Liver (tissue), 9 donors: ENCODE results near the gene NFAT5. TPM values are rescaled to one million over a fixed set of nuclear protein-coding genes. Genes with fewer than 3 reads are reported as not detected.

Experiments used
- DNase-seq: peaks from one replicate; pipeline ENCODE4 v3.0.0-alpha.2; 2017; ENCODE audit warnings: low spot score
- H3K27ac ChIP-seq, 2 donors: one replicate each; pipeline ENCODE4 v1.7.0; 2013; ENCODE audit warnings: inconsistent platforms in 2 of 2, low read length in 2 of 2, control low read depth in 1 of 2, low read depth in 1 of 2, mild to moderate bottlenecking in 1 of 2
- H3K27me3 ChIP-seq, 4 donors: one replicate each; pipeline versions ENCODE4 v1.6.1 to v1.7.0; 2013; ENCODE audit warnings: low read length in 3 of 4, inconsistent platforms in 1 of 4, mild to moderate bottlenecking in 1 of 4, moderate library complexity in 1 of 4; ENCODE audit not compliant: control insufficient read depth in 4 of 4, insufficient read depth in 4 of 4
- H3K36me3 ChIP-seq, 4 donors: one replicate each; pipeline versions ENCODE4 v1.6.1 to v1.7.0; 2013; ENCODE audit warnings: low read length in 3 of 4, mild to moderate bottlenecking in 3 of 4, low read depth in 1 of 4, moderate library complexity in 1 of 4; ENCODE audit not compliant: control insufficient read depth in 4 of 4, insufficient read depth in 3 of 4
- H3K4me1 ChIP-seq, 4 donors: one replicate each; pipeline versions ENCODE4 v1.6.1 to v1.7.0; 2013; ENCODE audit warnings: low read length in 3 of 4, mild to moderate bottlenecking in 3 of 4, moderate library complexity in 1 of 4; ENCODE audit not compliant: control insufficient read depth in 4 of 4, insufficient read depth in 4 of 4
- H3K4me3 ChIP-seq, 3 donors: one replicate each; pipeline versions ENCODE4 v1.6.1 to v1.7.0; 2013; ENCODE audit warnings: low read length in 3 of 3, control low read depth in 1 of 3, low read depth in 1 of 3, mild to moderate bottlenecking in 1 of 3
- H3K9ac ChIP-seq, 2 donors: one replicate each; pipeline ENCODE4 v1.7.0; 2013; ENCODE audit warnings: low read length in 2 of 2, mild to moderate bottlenecking in 2 of 2, moderate library complexity in 2 of 2, control low read depth in 1 of 2, low read depth in 1 of 2
- H3K9me3 ChIP-seq, 4 donors: one replicate each; pipeline versions ENCODE4 v1.6.1 to v1.7.0; 2013; ENCODE audit warnings: low read length in 3 of 4; ENCODE audit not compliant: control insufficient read depth in 4 of 4
- ATF3 ChIP-seq: IDR thresholded peaks from 2 replicates; pipeline ENCODE4 v1.6.1; 2016; ENCODE audit warnings: antibody characterized with exemption
- CTCF ChIP-seq: fragments of 150-350 bp; IDR thresholded peaks from 2 replicates; pipeline ENCODE4 v1.5.1; 2017; ENCODE audit warnings: improper control_type of control experiment, low read depth, low read length; ENCODE audit not compliant: missing input control
- EGR1 ChIP-seq, 2 donors: IDR thresholded peaks; 2 replicates each; pipeline ENCODE4 v1.6.1; 2016 to 2018; ENCODE audit warnings: antibody characterized with exemption in 2 of 2, low read depth in 2 of 2
- FOXA1 ChIP-seq: IDR thresholded peaks from 2 replicates; pipeline ENCODE4 v1.6.1; 2016; ENCODE audit warnings: antibody characterized with exemption
- GABPA ChIP-seq, 2 donors: IDR thresholded peaks in 1 of 2; conservative IDR thresholded peaks in 1 of 2; 2 replicates each; pipeline ENCODE4 v1.6.1; 2016; ENCODE audit warnings: antibody characterized with exemption in 2 of 2, mild to moderate bottlenecking in 1 of 2, moderate library complexity in 1 of 2
- HNF4A ChIP-seq, 2 donors: conservative IDR thresholded peaks; 2 replicates each; pipeline ENCODE4 v1.6.1; 2016; ENCODE audit warnings: antibody characterized with exemption in 2 of 2, mild to moderate bottlenecking in 2 of 2
- HNF4G ChIP-seq: IDR thresholded peaks from 2 replicates; pipeline ENCODE4 v1.6.1; 2016; ENCODE audit warnings: antibody characterized with exemption
- JUND ChIP-seq, 2 donors: IDR thresholded peaks; 2 replicates each; pipeline ENCODE4 v1.6.1; 2016; ENCODE audit warnings: antibody characterized with exemption in 2 of 2
- MAX ChIP-seq: IDR thresholded peaks from 2 replicates; pipeline ENCODE4 v1.6.1; 2016; ENCODE audit warnings: antibody characterized with exemption
- NR2F2 ChIP-seq: IDR thresholded peaks from 2 replicates; pipeline ENCODE4 v1.6.1; 2016; ENCODE audit warnings: antibody characterized with exemption
- RAD21 ChIP-seq, 2 donors: IDR thresholded peaks; 2 replicates each; pipeline ENCODE4 v1.6.1; 2016; ENCODE audit warnings: antibody characterized with exemption in 2 of 2, mild to moderate bottlenecking in 2 of 2
- REST ChIP-seq: IDR thresholded peaks from 2 replicates; pipeline ENCODE4 v1.6.1; 2016; ENCODE audit warnings: antibody characterized with exemption, mild to moderate bottlenecking
- RXRA ChIP-seq, 2 donors: IDR thresholded peaks; 2 replicates each; pipeline ENCODE4 v1.6.1; 2017 to 2018; ENCODE audit warnings: antibody characterized with exemption in 2 of 2, mild to moderate bottlenecking in 1 of 2
- SP1 ChIP-seq: IDR thresholded peaks from 2 replicates; pipeline ENCODE4 v1.6.1; 2018; ENCODE audit warnings: antibody characterized with exemption, mild to moderate bottlenecking
- TAF1 ChIP-seq: conservative IDR thresholded peaks from 2 replicates; pipeline ENCODE4 v1.6.1; 2016; ENCODE audit warnings: antibody characterized with exemption, mild to moderate bottlenecking
- YY1 ChIP-seq: IDR thresholded peaks from 2 replicates; pipeline ENCODE4 v1.6.1; 2016; ENCODE audit warnings: antibody characterized with exemption, mild to moderate bottlenecking
- ZBTB33 ChIP-seq: IDR thresholded peaks from 2 replicates; pipeline ENCODE4 v1.6.1; 2016; ENCODE audit warnings: antibody characterized with exemption
- WGBS: extraction: QIAGEN DNeasy Blood & Tissue Kit; methylation state at CpG from one replicate; pipeline ENCODE4 v1.1.7; 2013; 5-methylcytosine and 5-hydroxymethylcytosine counted together
- polyA plus RNA-seq, 2 donors: library from polyadenylated mRNA; stranded (reverse) in 1 of 2; unstranded in 1 of 2; fragments of 200-250 nt in 1 of 2; fragments of >200 nt in 1 of 2; fragmentation: Nextera tagmentation in 1 of 2; extraction: Ambion mirVana in 1 of 2; gene quantifications; one replicate each; pipeline versions ENCODE4 v1.2.1 to v1.2.3, GENCODE V29; 2013 to 2015
- total RNA-seq, 2 donors: library from RNA; depleted of rRNA; stranded (reverse); fragments of >200 nt; gene quantifications; one replicate each; pipeline ENCODE4 v1.2.3, GENCODE V29; 2014
- donor health status: healthy.
- donor health status: healthy.
- donor health status: healthy.
- donor health status: healthy.
- donor health status: healthy.

The NFAT5 gene
- total and polyA plus RNA-seq, 4 donors: 1.5 to 21.0 (median 11.2) TPM

- DNase-seq: no peak
- Histone ChIP-seq H3K4me1 (no peaks in the 10 kb centered on the region), H3K4me3 (no peak overlapping the region), H3K36me3 (peaks cover 8 to 27% (median 21%) of the 10 kb centered on the region in 4 donors), H3K9ac (no peak overlapping the region), H3K27me3 (no peaks in the 10 kb centered on the region), H3K27ac (no peak overlapping the region), H3K9me3 (no peaks in the 10 kb centered on the region)
- 98% methylated on average over 2 of the region's 2 CpGs for WGBS
- TF ChIP-seq JUND (IDR thresholded peaks at IDR 0.05) (no peak), RAD21 (IDR thresholded peaks at IDR 0.05) (no peak), TAF1 (no peak), HNF4A (conservative IDR thresholded peaks at IDR 0.05) (no peak), NR2F2 (no peak), RXRA (IDR thresholded peaks at IDR 0.05) (no peak), REST (no peak), HNF4G (no peak), CTCF (no peak), MAX (no peak)
Measured at GRCh38 chr16:69651217-69651616, 85.5 kb downstream of the NFAT5 start.

GRCh38 chr16:69654280-69654931 is 88.6 kb downstream of the NFAT5 start:
- H3K9ac ChIP-seq: no peak overlapping the region
- H3K9me3 ChIP-seq: no peaks in the 10 kb centered on the region
- no peak overlapping the region for H3K4me3 ChIP-seq
- H3K36me3 ChIP-seq: peaks cover 14 to 26% (median 22%) of the 10 kb centered on the region in 4 donors
- H3K4me1 ChIP-seq: no peaks in the 10 kb centered on the region
- H3K27ac ChIP-seq: no peak overlapping the region
- WGBS: 71% methylated on average over 3 of the region's 3 CpGs
- no peaks in the 10 kb centered on the region for H3K27me3 ChIP-seq
- no peak for DNase-seq
- TF ChIP-seq YY1: no peak
- no peak for TF ChIP-seq HNF4G
- TF ChIP-seq JUND (IDR thresholded peaks at IDR 0.05): no peak
- TF ChIP-seq MAX: no peak
- no peak for TF ChIP-seq EGR1 (IDR thresholded peaks at IDR 0.05; ENCODE audit: low read depth in 2 of 2)
- no peak for TF ChIP-seq FOXA1
- no peak for TF ChIP-seq GABPA (IDR thresholded peaks at IDR 0.05 in 1 of 2, conservative IDR thresholded peaks at IDR 0.05 in 1 of 2)
- no peak for TF ChIP-seq ATF3
- TF ChIP-seq SP1: no peak
- no peak for TF ChIP-seq REST
- no peak for TF ChIP-seq HNF4A (conservative IDR thresholded peaks at IDR 0.05)
- TF ChIP-seq ZBTB33: no peak
- no peak for TF ChIP-seq TAF1
- no peak for TF ChIP-seq NR2F2
